Testis (tissue), 2 donors: ENCODE results near the gene CD48.

Source experiments
- POLR2A ChIP-seq: fragments of 450-650 bp; IDR thresholded peaks from one replicate; pipeline ENCODE4 v1.6.1; 2017; ENCODE audit warnings: antibody characterized with exemption, mild to moderate bottlenecking, moderate library complexity
- TF ChIP-seq, protein P1 (sequence below), 3 experiments: fragments of 450-650 bp in 2 of 3; fragments of 200-600 bp in 1 of 3; sonication (generic) in 1 of 3; IDR thresholded peaks; one replicate each; pipeline ENCODE4 v1.5.1; 2016 to 2019; ENCODE audit warnings: antibody characterized with exemption in 3 of 3, mild to moderate bottlenecking in 2 of 3, moderate library complexity in 1 of 3

DNA sequence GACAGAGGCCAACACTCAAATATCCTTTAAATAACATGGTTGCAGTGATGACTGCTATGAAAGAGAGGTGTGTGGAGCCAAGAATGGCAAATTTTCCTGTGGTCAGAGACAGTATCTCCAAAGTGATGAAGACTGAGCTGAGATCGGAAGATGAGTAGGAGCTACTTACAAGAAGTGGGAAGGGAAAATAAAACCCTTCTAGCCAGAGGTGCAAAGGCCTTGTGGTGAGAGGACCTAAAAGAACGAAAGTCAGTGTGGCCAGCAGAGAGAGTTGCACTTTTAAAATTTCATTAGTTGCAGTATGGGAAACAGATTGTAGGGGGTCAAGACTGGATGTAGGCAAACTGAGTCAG lies 45.2 kb upstream of the CD48 start:
- TF ChIP-seq, protein P1, sequence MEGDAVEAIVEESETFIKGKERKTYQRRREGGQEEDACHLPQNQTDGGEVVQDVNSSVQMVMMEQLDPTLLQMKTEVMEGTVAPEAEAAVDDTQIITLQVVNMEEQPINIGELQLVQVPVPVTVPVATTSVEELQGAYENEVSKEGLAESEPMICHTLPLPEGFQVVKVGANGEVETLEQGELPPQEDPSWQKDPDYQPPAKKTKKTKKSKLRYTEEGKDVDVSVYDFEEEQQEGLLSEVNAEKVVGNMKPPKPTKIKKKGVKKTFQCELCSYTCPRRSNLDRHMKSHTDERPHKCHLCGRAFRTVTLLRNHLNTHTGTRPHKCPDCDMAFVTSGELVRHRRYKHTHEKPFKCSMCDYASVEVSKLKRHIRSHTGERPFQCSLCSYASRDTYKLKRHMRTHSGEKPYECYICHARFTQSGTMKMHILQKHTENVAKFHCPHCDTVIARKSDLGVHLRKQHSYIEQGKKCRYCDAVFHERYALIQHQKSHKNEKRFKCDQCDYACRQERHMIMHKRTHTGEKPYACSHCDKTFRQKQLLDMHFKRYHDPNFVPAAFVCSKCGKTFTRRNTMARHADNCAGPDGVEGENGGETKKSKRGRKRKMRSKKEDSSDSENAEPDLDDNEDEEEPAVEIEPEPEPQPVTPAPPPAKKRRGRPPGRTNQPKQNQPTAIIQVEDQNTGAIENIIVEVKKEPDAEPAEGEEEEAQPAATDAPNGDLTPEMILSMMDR (IDR thresholded peaks at IDR 0.05): no peak
- no peak for TF ChIP-seq POLR2A
